Glomerular visceral epithelial cell (primary cell): Measurements from ENCODE around the gene VARS2.
"Not testable (repeated sequence)": the region's sequence is repeated elsewhere in the genome, so short reads cannot be mapped to it uniquely, and the experiment has no call there.

ENCODE experiments used
- DNase-seq: peaks from one replicate; pipeline ENCODE4 v3.0.0-alpha.2; 2016; ENCODE audit errors: extremely low spot score

VARS2 gene

DNA sequence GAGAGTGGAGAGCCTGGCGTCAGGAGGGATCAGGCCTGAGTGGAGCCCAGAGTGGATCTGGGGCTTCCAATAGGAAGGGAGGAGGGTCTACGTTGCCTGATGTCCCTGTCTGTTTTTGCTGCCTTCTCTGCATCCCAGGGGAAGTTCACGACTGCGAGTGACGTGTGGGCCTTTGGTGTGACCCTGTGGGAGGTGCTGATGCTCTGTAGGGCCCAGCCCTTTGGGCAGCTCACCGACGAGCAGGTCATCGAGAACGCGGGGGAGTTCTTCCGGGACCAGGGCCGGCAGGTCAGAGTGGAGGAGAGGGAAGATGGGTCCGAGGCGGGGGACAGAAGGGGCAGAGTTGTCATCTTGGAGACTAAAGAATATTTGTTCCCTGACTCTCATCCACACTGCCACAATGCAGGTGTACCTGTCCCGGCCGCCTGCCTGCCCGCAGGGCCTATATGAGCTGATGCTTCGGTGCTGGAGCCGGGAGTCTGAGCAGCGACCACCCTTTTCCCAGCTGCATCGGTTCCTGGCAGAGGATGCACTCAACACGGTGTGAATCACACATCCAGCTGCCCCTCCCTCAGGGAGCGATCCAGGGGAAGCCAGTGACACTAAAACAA lies 15.2 kb upstream of the VARS2 start:
- no peak for DNase-seq

DNA sequence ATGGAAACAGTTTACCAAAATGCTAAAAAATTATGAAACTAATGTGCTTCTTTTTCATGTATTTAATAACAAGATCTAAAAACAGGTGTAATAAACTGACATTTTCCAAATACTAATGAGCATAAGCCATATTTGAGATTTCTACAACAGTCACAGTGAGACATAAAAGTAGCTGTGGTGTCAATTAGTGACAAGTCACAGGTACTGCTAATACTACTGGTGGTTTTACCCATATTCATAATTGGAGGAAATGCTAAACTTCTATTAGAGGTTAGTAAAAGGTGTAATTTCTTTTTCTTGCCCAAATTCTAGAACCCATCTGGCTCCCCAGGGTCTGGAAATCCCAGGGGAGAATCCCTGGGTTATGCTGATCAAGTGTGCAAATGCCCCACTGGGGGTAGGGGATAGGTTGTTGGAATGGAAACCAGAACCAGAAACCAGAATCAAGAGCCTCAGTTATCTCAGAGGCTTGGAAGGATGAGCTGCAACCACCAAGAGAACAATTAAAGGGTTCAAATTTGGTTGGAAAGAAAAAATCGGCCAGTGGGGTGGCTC lies 13.1 kb upstream of the VARS2 start:
- no peak for DNase-seq

DNA sequence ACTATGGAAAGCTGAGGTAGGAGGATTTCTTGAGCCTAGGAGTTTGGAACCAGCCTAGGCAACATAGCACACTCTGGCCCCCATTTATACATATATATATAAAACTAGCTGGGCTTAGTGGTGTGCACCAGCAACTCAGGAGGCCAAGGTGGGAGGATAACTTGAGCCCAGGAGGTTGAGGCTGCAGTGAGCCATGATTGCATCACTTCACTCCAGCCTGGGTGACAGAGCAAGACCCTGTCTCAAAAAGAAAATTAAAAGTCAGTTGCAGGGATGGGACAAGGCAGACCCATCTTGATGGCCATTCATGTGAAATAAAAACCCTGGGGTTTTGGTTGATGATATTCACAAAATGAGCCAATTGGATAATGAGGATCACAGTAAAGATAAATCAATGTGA lies 12.6 kb upstream of the VARS2 start:
- no peak for DNase-seq

DNA sequence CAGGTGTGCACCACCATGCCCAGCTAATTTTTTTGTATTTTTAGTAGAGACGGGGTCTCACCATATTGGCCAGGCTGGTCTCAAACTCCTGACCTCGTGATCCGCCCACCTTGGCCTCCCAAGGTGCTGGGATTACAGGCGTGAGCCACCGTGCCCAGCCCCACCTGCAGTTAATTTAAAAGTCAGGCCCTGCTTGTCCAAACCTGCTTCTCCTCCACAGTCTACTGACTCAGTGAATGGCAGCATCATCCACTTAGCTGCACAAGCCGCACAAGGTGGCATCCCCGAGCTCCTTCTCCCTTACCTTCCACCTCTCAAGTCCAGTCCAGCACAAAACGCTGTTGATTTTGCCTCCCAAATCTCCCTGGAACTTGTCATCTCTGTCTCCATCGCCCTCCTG lies 11.8 kb upstream of the VARS2 start:
- DNase-seq = not testable (repeated sequence)

DNA sequence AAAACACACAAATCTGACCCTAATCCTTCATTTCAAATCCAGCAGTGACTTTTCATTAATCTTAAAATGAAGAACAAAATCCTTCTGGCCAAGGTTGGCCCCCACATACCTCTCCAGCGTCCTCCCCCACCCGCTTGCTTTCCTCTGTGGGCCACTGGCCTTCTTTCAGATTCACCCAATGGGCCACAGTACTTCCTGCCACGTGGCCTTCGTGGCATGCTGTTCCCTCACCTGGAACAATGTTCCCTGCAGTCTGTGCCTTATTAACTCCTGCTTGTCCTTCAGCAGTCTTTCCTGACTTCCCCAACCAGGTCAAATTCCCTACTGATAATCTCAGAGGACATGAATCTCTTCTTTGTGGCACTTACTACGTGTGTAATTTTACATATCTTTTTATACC lies 11.3 kb upstream of the VARS2 start:
- no peak for DNase-seq

DNA sequence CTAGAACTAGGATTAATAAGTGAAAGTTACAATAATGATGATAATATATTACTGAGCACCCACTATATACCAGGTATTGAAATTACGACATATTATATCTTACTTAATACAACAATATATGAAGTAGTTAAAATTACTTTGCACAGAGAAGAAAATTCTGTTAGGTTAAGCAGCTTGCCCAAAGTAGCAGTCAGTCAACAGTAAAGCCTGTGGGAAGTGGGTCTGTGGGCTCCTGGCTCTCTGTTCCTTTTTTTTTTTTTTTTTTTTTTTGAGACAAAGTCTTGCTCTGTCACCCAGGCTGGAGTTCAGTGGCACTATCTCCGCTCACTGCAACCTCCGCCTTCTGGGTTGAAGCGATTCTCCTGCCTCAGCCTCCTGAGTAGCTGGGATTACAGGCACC lies 10.8 kb upstream of the VARS2 start:
- DNase-seq = no peak

DNA sequence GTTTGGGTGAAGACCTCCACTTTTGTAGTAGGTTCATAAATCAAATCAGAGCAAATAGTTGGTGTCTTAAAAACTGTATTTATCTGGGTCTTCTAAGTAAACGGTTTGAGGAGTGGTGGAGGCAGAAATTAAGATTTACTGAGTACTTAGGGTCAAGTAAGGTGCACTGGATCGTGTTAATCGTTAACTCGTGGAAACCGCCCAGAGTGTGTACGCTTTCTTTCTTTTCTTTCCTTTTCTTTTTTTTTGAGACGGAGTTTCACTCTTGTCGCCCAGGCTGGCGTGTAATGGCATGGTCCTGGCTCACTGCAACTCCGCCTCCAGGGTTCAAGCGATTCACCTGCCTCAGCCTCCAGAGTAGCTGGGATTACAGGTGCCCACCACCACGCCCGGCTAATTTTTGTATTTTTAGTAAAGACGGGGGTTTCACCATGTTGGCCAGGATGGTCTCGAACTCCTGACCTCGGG lies 6.7 kb upstream of the VARS2 start:
- not testable (repeated sequence) for DNase-seq

DNA sequence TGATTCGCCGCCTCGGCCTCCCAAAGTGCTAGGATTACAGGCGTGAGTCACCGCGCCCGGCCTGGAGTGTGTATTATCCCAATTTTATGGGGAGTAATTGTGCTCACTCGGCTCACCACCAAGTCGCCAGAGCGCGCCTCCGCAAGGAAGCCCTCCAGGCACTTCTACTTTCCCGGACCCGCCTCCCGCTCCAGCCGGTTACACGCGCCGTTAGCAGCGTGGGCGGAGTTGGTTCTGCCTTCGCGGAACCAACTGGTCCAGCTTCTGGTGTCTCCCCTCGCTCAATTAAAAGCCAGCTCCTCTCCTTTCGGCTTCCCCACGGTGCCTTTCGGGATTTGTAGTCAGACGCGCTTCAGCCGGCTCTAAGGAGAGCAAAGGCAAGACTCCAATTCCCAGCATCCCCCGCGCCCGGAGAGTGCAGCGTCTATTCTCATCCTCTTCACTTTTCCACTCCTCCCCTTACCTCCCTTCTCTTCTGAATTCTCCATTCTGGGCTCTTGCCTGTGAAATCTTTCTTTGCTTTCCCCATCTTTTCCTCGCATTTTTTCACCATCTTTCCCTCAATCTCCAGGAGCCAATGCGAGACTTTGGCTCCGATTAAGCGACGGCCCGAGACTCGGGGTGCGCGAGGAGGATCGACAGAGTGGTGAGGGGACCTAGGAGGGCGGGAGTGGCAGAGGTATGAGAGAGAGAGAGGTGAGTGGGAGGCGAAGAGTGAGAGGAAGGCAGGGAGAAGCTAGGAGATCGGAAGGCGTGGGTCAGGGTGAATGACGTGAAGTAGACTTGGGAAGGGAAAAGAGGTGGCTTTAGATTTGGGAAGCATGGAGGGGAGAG lies 6.1 kb upstream of the VARS2 start, which contains the start of gene GTF2H4:
Gene GTF2H4, plus strand, starts transcription at position 450 of the 834 bp plus-strand sequence.
- DNase-seq = peak; percentile 98

DNA sequence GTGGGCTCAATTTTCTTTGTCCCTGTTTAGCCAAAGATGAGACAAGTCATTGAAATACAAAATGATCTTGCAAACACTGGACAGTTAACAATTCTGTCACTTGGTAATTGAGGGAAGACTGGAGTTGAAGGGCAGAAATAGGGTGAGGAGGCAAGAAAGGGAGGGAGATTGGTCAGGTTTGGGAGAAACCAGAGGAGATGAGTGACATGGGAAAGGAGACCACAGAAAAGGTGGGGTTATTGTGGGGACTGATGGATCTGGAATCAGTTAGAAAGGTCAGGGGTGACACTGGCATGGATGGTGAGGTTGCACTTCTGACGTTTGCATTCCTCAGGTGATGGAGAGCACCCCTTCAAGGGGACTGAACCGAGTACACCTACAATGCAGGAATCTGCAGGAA lies 5.3 kb upstream of the VARS2 start:
- no peak for DNase-seq

DNA sequence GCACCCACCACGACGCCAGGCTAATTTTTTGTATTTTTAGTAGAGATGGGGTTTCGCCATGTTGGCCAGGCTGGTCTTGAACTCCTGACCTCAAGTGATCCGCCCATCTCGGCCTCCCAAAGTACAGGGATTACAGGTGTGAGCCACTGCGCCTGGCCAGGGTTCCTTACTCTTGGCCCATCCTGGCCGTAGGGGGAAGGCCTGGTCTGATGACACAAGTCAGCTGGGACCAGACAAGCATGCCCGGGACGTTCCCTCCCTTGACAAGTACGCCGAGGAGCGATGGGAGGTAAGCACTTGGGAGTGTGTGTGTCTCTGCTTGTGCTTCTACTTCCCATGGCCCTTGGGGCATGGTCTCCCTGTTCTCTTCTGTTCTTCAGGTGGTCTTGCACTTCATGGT lies 3.6 kb upstream of the VARS2 start:
- not testable (repeated sequence) for DNase-seq

DNA sequence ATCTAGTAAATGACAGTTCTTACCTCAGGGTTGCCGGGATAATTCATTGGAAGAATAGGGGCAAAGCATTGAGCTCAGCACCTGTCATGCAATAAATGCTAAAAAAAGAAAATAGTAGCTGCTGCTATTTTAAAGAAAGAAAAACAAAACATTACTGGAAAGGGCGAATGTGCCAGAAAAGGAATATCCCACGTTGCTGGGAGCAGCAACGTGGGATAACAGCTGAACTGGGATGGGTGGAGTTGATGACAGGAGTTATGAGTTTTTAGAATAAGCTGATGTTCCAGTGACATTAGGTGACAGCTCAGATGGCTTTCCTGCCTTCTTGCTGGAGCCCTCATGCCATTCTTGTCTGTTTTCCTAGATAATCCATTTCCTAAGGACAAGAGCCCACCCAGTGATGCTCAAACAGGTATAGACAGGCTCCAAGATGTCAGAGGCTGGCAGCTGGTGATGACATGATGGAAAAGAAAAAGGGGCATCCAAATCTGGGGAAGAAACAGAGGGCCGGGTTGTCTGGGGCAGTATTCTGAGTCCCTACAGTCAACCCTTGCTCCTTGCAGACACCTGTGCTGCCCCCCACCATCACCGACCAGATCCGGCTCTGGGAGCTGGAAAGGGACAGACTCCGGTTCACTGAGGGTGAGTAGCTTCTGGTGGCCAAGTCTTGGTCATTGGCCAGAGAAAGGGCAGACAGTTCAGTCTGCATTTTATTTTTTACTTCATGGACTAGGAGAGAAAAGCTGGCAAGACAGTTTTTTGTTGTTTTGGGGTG lies 1.1 kb upstream of the VARS2 start:
- no peak for DNase-seq

DNA sequence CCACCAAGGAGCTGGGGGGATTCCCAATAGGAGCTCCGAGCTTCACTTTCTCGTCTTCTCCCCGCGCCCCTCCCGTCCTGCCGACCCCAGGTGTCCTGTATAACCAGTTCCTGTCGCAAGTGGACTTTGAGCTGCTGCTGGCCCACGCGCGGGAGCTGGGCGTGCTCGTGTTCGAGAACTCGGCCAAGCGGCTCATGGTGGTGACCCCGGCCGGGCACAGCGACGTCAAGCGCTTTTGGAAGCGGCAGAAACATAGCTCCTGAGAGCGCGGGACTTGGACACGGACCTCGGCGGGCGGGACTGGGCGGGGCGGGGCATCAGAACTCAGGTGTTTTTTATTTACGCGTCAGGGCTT lies 340 bp upstream of the VARS2 start:
- DNase-seq = no peak

DNA sequence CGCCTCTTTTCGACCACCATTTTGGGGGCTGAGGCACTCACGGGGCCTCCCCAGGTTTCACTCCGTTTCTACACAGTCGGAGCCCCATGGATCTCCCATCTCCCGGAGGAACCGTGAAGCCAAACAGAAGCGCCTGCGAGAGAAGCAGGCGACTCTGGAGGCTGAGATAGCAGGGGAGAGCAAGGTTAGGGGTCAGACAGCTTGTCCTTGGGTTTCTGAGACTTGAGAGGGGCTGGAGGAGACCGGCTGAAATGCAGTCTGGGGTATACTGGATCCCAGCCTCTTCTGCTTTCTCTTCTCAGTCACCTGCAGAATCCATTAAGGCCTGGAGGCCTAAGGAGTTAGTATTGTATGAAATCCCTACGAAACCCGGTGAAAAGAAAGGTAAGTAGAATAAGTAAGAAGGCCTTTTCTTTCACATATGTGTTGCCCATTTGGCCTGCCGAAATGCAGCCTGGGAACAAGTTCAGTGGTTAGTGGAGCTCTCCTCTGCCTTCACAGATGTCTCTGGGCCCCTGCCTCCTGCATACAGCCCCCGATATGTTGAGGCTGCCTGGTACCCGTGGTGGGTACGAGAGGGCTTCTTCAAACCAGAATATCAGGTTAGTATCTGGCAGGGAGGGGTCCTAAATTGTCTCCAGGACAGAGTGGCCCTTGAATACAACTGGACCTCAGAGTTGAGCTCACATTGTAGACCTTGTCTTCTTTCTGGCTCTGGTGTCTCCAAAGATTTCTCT lies 984 bp downstream of the VARS2 start:
- no peak for DNase-seq

DNA sequence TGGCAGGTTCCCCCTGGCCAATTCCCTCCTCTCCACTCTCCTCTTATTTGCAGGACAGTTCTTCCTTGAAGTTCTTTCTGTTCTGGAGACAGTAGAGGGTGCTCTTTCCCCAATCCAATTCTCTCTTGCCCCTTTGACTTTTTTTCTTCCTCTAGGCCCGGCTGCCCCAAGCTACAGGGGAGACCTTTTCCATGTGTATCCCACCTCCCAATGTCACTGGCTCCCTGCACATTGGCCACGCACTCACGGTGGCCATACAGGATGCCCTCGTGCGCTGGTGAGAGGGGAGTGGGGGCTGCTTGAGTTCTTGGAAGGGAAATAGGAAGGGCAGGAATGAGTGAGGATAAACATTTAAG lies 1.5 kb downstream of the VARS2 start:
- DNase-seq = peak; percentile 74

DNA sequence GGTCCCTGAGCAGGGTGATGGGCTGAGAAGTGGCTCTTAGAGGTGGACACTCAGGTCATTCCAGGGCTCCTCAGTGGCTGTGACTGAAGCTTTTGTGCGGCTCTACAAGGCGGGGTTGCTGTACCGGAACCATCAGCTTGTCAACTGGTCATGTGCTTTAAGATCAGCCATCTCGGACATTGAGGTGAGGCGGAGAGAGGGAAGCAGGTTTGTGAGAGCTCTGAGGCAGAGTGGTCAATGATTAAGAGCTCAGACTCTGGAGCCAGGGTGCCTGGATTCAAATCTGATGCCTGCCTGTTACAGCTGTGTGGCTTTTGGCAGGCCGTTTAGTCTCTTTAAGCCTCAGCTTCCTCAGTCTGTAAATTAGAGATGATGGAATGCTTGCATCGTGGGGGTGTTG lies 3.0 kb downstream of the VARS2 start:
- DNase-seq = no peak

DNA sequence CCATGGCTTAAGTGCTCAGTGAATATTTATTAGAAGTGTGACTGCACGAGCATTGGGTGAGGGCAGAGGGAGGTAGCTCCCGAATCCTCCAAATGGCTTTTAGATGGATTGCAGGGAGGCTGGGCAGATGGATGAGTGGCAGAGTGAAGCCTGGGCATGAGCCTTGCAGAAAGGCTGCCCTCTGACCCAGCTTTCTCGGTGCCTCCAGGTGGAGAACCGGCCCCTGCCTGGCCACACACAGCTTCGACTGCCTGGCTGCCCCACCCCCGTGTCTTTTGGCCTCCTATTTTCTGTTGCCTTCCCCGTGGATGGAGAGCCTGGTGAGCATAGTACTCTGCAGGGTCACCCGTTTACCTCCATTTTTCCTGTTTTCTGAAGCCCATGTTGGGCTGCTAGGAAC lies 3.4 kb downstream of the VARS2 start:
- no peak for DNase-seq

DNA sequence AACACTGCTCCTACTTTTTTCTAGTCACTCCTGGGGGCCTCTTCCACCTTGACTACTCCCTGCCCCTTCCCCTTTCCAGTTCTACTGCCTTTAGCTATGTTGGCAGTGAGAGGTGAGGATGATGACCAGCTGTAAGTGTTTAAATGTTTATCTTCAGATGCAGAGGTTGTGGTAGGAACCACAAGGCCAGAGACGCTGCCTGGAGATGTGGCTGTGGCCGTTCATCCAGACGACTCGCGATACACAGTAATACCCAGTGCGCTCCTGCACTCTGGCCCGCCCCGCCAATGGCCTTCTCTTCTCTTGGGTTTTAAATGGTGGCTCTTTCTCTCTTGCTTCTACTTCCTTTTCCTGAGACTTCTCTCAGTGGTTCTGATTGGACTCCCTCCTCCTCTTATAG lies 4.6 kb downstream of the VARS2 start:
- DNase-seq = no peak

DNA sequence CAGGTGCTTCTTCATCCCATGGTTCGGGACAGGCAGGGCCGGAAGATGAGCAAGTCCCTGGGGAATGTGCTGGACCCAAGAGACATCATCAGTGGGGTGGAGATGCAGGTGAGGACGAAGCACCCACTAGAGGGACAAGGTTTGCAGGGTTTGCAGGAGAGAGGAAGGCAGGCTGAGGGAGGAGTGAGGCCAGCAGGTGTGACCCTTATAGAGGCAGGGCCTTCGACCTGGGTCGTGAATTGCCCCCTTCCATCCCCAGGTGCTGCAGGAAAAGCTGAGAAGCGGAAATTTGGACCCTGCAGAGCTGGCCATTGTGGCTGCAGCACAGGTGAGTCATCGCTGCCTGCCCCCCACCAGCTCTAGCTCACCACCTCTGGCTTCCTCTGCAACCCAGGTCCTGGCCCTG lies 8.4 kb downstream of the VARS2 start:
- DNase-seq = peak; percentile 50

DNA sequence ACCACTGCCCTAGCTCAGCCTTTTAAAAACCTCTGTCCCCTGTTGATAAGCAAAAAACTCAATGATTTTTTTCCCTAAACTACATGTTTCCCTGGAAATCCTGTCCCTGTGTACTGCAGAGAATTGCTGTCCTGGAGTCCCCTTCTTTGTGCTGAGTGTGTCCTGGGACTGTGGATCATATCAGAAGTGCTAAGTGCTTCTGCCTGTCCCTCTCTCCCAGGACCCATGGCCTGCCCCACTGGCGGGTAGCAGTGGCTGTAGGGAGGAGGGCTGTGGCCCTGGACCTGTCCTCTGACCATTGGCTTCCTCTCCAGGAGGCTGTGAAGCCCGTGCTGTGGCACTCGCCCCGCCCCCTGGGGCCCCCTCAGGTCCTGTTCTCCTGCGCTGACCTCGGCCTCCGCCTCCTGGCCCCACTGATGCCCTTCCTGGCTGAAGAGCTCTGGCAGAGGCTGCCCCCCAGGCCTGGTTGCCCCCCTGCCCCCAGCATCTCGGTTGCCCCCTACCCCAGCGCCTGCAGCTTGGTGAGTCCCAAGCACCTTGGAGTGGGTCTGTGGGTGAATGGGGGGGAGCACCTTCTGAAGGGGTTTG lies 10.1 kb downstream of the VARS2 start:
- not testable (repeated sequence) for DNase-seq

DNA sequence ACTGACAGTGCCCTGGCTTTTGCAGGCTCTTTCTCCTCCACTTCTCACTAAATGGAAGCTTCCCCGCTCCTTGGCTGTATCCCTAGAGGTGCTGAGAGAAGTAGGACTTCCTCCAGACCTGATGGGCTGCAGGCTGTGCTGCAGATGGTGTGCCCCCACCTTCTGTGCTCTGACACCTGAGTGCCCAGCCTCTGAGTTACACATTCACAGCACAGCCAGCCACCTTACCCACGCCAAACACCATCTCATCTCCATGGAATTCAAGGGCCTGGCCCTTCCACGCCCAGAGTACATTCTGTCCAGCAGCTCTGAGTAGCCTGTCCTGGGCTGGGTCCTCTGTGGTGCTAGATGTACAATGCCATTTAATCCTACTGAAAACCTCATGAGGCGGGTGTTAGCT lies 12.6 kb downstream of the VARS2 start:
- DNase-seq = peak; percentile 78

DNA sequence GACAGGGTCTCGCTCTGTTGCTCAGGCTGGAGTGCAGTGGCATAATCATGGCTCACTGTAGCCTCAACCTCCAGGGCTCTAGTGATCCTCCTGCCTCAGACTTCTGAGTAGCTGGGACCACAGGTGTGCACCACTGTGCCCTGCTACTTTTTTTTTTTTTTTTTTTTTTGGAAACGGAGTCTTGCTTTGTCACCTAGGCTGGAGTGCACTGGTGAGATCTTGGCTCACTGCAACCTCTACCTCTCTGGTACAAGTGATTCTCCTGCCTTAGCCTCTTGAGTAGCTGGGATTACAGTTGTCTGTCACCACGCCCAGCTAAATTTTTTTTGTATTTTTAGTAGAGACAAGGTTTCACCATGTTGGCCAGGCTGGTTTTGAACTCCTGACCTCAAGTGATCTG lies 13.0 kb downstream of the VARS2 start:
- DNase-seq = not testable (repeated sequence)
